HepG2 (cell line): ENCODE results near the gene MEIOC. TPM values are rescaled to one million over a fixed set of nuclear protein-coding genes. Genes with fewer than 3 reads are reported as not detected.

ENCODE experiments used
- ATF7 ChIP-seq, 2 experiments: fragments of 450-650 bp in 1 of 2; sonication (generic) in 1 of 2; formaldehyde crosslinking in 1 of 2; IDR thresholded peaks; 2 replicates each; pipeline versions ENCODE4 v1.4.0 to v1.6.1; 2016 to 2020; ENCODE audit warnings: antibody characterized with exemption in 1 of 2, mild to moderate bottlenecking in 1 of 2, missing genetic modification reagents in 1 of 2
- CAMTA2 ChIP-seq: sonication (generic); formaldehyde crosslinking; IDR thresholded peaks from 2 replicates; pipeline ENCODE4 v1.4.0; 2020; ENCODE audit warnings: mild to moderate bottlenecking, missing genetic modification reagents, borderline replicate concordance
- GABPA ChIP-seq, 2 experiments: IDR thresholded peaks; 2 replicates each; pipeline ENCODE4 v1.6.1; 2011 to 2016; ENCODE audit warnings: low read depth in 2 of 2, low read length in 1 of 2, missing biosample characterization in 1 of 2, missing genetic modification characterization in 1 of 2
- HNF4G ChIP-seq, 2 experiments: sonication (generic) in 1 of 2; formaldehyde crosslinking in 1 of 2; IDR thresholded peaks; 2 replicates each; pipeline versions ENCODE4 v1.4.0 to v1.6.1; 2011 to 2020; ENCODE audit warnings: borderline replicate concordance in 2 of 2, low read depth in 2 of 2, mild to moderate bottlenecking in 2 of 2, low read length in 1 of 2, missing genetic modification reagents in 1 of 2, moderate library complexity in 1 of 2
- MLXIP ChIP-seq: sonication (generic); formaldehyde crosslinking; IDR thresholded peaks from 2 replicates; pipeline ENCODE4 v1.9.0; 2021; ENCODE audit warnings: missing genetic modification reagents, borderline replicate concordance
- NFKBIZ ChIP-seq: IDR thresholded peaks from 2 replicates; pipeline ENCODE4 v1.6.1; 2018; ENCODE audit warnings: missing genetic modification reagents, missing compliant biosample characterization
- NFRKB ChIP-seq: fragments of 450-650 bp; IDR thresholded peaks from 2 replicates; pipeline ENCODE4 v1.6.1; 2017
- XRCC5 ChIP-seq: fragments of 200-400 bp; formaldehyde crosslinking; optimal IDR thresholded peaks from 2 replicates; pipeline ENCODE3; 2017; ENCODE audit warnings: mild to moderate bottlenecking, low read length
- ZBED4 ChIP-seq: sonication (generic); formaldehyde crosslinking; IDR thresholded peaks from 2 replicates; pipeline ENCODE4 v1.4.0; 2020; ENCODE audit warnings: missing genetic modification reagents, borderline replicate concordance
- ZNF503 ChIP-seq: sonication (generic); formaldehyde crosslinking; IDR thresholded peaks from 2 replicates; pipeline ENCODE4 v1.4.0; 2020; ENCODE audit warnings: missing genetic modification reagents
- ZNF552 ChIP-seq: sonication (generic); formaldehyde crosslinking; IDR thresholded peaks from 2 replicates; pipeline ENCODE4 v1.9.0; 2022; ENCODE audit warnings: missing genetic modification reagents, mild to moderate bottlenecking, borderline replicate concordance
- ZNF570 ChIP-seq: sonication (generic); formaldehyde crosslinking; IDR thresholded peaks from 2 replicates; pipeline ENCODE4 v1.4.0; 2020; ENCODE audit warnings: mild to moderate bottlenecking, missing genetic modification reagents, borderline replicate concordance
- ZNF678 ChIP-seq: sonication (generic); formaldehyde crosslinking; IDR thresholded peaks from 2 replicates; pipeline ENCODE4 v1.4.0; 2020; ENCODE audit warnings: mild to moderate bottlenecking, missing genetic modification reagents
- ZNF747 ChIP-seq: sonication (generic); formaldehyde crosslinking; IDR thresholded peaks from 2 replicates; pipeline ENCODE4 v1.8.1; 2023; ENCODE audit warnings: missing genetic modification reagents, mild to moderate bottlenecking, borderline replicate concordance
- ZNF784 ChIP-seq: sonication (generic); formaldehyde crosslinking; IDR thresholded peaks from 2 replicates; pipeline ENCODE4 v1.5.1; 2020; ENCODE audit warnings: missing genetic modification reagents, mild to moderate bottlenecking, borderline replicate concordance
- polyA plus RNA-seq, 8 experiments: library from polyadenylated mRNA; depleted of rRNA in 3 of 8; stranded (reverse) in 7 of 8; unstranded in 1 of 8; fragments of >200 nt; fragmentation: Illumina TruSeq in 4 of 8; extraction: Trizol in 4 of 8; gene quantifications; 2 replicates each; pipeline versions ENCODE4 v1.2.1 to v1.2.3, GENCODE V29; 2011 to 2016; ENCODE audit warnings: low read depth in 4 of 8, missing spikeins in 1 of 8, mixed read lengths in 1 of 8; ENCODE audit not compliant: insufficient read depth in 1 of 8
- total RNA-seq, 5 experiments: library from RNA; depleted of rRNA; stranded (reverse); fragments of >200 nt; fragmentation: Illumina TruSeq; extraction: Trizol; gene quantifications; 2 replicates each; pipeline ENCODE4 v1.2.3, GENCODE V29; 2016; ENCODE audit warnings: low read depth in 1 of 5

MEIOC gene
- total and polyA plus RNA-seq, 2 of the 13 experiments (the other 11 are each of a cell fraction or from before 2014, with no cell fraction given) = 0.04 to 0.15 TPM

GRCh38 chr17:44689477-44690217 is 33.4 kb downstream of the MEIOC start, which contains the start of gene CCDC43 (continued):
- TF ChIP-seq GABPA (IDR thresholded peaks at IDR 0.05; ENCODE audit: low read depth, low read length) = no peak
- TF ChIP-seq GABPA (CRISPR knock-in tag; IDR thresholded peaks at IDR 0.05; ENCODE audit: low read depth) = peak; percentile 53
- TF ChIP-seq HNF4G (IDR thresholded peaks at IDR 0.05; ENCODE audit: borderline replicate concordance, low read depth, low read length) = peak; percentile 72
- peak; percentile 91 for TF ChIP-seq HNF4G (CRISPR knock-in tag; IDR thresholded peaks at IDR 0.05; ENCODE audit: borderline replicate concordance, low read depth)
- peak; percentile 45; the same call in 1 of the 2 replicates for TF ChIP-seq ZBED4 (CRISPR knock-in tag)
- peak; percentile 83; the same call in 1 of the 2 replicates for TF ChIP-seq NFKBIZ (CRISPR knock-in tag)
- TF ChIP-seq ZNF552 (CRISPR knock-in tag) = peak; percentile 91
- TF ChIP-seq MLXIP = 0 out of 2 replicates have a peak, but pooled peaks have one; percentile 30
- TF ChIP-seq ZNF570 = peak; percentile 81; the same call in 1 of the 2 replicates
- TF ChIP-seq XRCC5 = peak; percentile 73
- TF ChIP-seq ZNF503 (CRISPR knock-in tag) = peak; percentile 42; the same call in 1 of the 2 replicates
- TF ChIP-seq ZNF784 = peak; percentile 98
- TF ChIP-seq NFRKB = no peak; the same call in none of the 2 replicates
- peak; percentile 97 for TF ChIP-seq ZNF747 (CRISPR knock-in tag)
- TF ChIP-seq ZNF678 (CRISPR knock-in tag) = no peak
- TF ChIP-seq CAMTA2 (CRISPR knock-in tag) = peak; percentile 96; the same call in 1 of the 2 replicates
- no peak for TF ChIP-seq ATF7 (IDR thresholded peaks at IDR 0.05)
- peak; percentile 78 for TF ChIP-seq ATF7 (CRISPR knock-in tag; IDR thresholded peaks at IDR 0.05)
